COLO668 (cell line): ENCODE measurements around the gene GMPPA.

ENCODE experiments used
- DNase-seq: peaks from one replicate; lab custom pipeline; 2025; ENCODE audit not compliant: unreplicated experiment; lab: John Stamatoyannopoulos, UW

GMPPA gene

DNA sequence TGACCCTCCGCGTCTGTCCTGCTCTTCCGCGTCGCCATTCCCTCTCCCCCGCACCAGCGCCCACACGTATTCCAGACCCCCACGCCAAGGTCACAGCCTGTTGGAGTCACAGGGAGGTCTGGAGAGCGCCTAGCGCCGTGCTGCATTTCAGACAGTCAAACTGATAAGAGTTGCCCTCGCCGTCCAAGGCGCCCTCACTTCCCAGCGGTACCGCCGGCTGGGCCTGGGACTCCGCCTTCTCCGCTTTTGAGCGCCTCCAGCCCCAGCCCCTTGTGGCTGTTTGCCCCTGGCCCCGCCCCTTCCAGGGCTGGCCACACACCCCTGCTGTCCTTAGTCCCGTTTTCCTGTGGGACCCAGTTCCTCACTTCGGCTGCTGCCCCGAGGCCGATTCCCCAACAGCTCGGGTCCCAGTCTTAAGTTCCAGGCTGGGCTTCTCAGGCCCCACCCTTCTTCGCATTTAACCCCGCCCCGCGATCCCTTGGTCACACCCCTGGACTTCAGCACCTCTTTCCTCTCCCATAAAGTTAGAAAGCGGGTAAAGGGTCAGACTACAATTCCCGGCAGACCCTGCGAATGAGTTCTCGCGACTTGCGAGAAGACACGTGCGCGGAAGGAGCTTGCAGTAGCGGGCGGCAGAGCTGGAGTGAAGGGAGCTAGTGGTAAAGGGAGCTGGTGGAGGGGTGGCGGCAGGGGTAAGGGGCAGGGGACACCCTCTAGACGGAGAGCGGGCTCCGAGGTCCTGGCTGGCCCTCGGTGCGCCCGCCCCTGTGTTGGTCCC lies at the start of gene GMPPA:
Gene GMPPA (plus strand): TSS at position 612 of the 778 bp plus-strand sequence. CDS start 1,085 bp downstream, outside the sequence.
- peak; percentile 93 for DNase-seq

GRCh38 chr2:219449609-219450008 lies 49.1 kb upstream of the GMPPA start:
- no peak for DNase-seq

- DNase-seq: no peak
Observed at GRCh38 chr2:219451661-219452360, 46.9 kb upstream of the GMPPA start.

DNA sequence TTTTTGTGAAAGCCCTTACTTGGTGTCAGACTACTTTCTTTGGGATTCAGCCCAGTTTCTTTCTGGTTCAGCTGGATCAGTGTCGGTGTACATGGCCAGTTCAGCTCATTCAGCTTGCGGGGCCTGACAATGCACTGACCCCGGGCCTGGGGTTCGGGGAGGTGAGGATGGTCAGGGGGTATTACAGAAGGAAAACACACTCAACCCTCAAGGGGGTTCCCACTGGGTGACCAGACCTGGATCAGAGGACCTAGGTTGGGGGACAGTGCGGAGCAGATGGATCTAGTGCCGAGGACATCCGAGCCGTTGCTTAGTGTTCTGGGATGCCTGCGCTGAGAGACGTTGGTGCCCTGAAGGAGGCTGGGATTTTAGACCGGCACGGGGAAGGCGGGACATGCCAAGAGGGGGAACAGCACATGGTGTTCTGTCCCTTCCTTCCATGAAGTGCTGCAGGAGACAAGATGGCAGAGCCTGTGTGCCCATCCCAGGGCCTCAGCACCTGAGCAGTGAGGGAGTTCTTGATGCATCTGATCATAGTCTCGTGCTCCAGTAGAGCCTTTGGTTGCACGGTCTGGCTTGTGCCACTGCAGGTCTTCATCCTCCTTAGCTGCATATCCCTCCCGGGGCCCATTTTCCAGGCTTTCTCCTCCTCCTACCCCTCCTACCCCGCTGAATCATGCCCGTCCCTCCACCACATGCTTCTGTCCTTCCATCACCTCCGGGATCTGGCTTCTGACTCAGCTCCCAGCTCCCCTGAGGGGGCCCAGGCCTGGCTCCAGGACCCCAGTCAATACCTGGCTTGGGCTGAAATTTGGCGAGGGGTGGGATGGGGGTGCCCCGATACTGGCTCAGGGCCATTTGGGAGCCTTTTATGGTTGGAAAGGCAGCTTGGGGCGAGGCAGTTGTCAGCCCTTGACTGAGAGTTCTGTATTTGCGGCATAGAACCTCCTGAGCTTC lies 46.1 kb upstream of the GMPPA start:
- DNase-seq: no peak

GRCh38 chr2:219453671-219454590 lies 44.8 kb upstream of the GMPPA start:
- DNase-seq: peak; percentile 46

- no peak for DNase-seq
Observed at GRCh38 chr2:219455581-219455980, 43.1 kb upstream of the GMPPA start.

GRCh38 chr2:219457784-219458369 lies 40.8 kb upstream of the GMPPA start:
- no peak for DNase-seq

- DNase-seq: no peak
Observed at GRCh38 chr2:219458996-219459395, 39.7 kb upstream of the GMPPA start.

- DNase-seq: peak; percentile 49
Observed at GRCh38 chr2:219459460-219460311, 39.0 kb upstream of the GMPPA start.

GRCh38 chr2:219460424-219460926 lies 38.2 kb upstream of the GMPPA start:
- peak; percentile 17 for DNase-seq

GRCh38 chr2:219461047-219461514 lies 37.6 kb upstream of the GMPPA start:
- peak; percentile 11 for DNase-seq

DNA sequence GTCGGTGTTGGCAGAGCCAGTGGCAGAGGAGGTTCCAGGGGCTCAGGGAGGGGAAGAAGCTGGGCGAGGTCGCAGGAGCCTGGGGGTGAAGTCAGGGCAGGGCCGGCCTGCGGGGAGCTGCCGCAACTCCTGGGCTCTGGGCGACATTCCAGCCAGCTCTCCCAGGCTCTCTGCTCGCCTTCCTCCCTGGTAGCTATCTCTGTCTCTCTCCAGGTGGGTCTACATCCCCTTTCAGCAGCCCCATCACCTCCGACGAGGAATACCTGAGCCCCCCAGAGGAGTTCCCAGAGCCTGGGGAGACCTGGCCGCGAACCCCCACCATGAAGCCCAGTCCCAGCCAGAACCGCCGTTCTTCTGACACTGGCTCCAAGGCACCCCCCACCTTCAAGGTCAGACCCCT lies 37.0 kb upstream of the GMPPA start:
- no peak for DNase-seq

- no peak for DNase-seq
Observed at GRCh38 chr2:219462349-219462748, 36.3 kb upstream of the GMPPA start.

DNA sequence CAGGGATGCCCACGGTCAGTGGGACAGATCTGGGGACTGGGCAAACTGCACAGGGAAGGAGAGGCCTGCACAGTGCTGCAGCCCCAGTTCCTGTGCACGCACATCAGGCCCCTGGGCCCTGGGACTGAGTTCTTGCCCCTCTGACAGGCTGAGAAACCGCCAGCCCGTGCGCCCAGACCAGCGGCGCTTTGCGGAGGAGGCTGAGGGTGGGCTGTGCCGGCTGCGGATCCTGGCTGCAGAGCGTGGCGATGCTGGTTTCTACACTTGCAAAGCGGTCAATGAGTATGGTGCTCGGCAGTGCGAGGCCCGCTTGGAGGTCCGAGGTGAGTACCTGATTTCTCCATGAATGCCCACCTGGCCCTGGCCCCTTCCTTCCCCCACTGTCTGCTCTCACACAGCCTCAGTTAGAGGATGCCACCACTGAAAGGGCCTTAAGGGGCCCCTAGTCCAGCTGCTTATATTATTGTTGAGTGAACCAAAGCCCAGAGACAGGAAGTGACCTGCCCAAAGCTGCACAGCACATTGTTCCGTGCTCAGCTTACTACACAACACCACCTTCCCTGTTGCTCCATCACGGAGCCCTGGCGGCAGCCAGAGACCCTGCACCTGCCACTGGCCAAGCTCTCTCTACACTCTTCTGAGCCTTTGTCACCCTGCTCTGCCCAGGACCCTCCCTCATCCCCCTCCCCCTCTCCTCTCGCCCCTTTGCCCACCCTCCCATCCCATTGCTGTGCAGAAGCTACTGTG lies 34.2 kb upstream of the GMPPA start:
- DNase-seq: no peak

- DNase-seq: no peak
Observed at GRCh38 chr2:219465659-219466561, 32.8 kb upstream of the GMPPA start.

GRCh38 chr2:219466816-219467735 lies 31.6 kb upstream of the GMPPA start:
- no peak for DNase-seq
